ENCODE results near the gene CACUL1. TPM values are rescaled to one million over a fixed set of nuclear protein-coding genes. Genes with fewer than 3 reads are reported as not detected.

The CACUL1 gene
- total and polyA plus RNA-seq, 2 of the 13 experiments (the other 11 are each of a cell fraction or from before 2014, with no cell fraction given): 14.2 to 31.0 TPM

DNA sequence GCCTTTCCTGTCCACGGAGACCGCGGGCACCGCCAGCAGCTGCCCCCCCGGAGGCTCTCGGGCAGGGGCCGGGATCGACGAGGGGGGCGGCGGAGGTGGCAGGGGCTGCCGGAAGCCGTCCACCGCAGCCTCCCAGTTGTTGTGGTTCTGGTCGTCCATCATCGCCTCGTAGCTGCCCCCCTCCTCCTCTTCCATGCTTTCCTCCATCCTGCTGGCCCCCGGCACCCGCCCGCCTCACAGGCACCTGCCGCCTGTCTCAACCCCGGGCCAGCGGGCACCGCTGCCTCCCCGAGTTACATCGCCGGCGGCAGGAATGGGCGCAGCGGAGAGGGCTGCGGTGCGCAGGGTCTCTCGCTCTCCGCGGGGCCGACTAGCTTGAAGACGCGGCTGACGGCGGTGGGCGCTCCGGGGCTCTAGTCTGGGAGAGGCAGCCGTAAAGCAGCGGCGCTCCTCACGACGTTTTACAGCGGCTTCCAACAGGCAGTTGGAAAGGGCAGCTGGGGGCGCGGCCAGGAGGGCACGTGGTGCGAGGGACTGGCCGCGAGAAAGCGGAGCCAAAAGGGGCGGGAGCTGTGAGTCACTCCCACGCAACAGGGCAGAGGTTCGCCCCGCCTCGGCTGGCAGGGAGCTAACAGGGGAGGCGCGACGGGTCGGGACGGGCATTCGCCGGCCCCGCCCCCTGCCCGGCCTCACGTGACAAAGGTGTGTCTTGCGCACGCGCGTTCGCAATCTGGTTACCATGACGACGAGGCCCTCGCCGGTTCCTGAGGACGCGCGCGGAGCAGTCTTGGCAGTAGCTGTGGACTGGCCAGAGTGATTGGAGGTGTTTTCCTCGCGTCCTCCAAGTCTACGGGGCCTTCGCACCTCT lies at the start of gene CACUL1 (continued):
- TF ChIP-seq, protein P1, sequence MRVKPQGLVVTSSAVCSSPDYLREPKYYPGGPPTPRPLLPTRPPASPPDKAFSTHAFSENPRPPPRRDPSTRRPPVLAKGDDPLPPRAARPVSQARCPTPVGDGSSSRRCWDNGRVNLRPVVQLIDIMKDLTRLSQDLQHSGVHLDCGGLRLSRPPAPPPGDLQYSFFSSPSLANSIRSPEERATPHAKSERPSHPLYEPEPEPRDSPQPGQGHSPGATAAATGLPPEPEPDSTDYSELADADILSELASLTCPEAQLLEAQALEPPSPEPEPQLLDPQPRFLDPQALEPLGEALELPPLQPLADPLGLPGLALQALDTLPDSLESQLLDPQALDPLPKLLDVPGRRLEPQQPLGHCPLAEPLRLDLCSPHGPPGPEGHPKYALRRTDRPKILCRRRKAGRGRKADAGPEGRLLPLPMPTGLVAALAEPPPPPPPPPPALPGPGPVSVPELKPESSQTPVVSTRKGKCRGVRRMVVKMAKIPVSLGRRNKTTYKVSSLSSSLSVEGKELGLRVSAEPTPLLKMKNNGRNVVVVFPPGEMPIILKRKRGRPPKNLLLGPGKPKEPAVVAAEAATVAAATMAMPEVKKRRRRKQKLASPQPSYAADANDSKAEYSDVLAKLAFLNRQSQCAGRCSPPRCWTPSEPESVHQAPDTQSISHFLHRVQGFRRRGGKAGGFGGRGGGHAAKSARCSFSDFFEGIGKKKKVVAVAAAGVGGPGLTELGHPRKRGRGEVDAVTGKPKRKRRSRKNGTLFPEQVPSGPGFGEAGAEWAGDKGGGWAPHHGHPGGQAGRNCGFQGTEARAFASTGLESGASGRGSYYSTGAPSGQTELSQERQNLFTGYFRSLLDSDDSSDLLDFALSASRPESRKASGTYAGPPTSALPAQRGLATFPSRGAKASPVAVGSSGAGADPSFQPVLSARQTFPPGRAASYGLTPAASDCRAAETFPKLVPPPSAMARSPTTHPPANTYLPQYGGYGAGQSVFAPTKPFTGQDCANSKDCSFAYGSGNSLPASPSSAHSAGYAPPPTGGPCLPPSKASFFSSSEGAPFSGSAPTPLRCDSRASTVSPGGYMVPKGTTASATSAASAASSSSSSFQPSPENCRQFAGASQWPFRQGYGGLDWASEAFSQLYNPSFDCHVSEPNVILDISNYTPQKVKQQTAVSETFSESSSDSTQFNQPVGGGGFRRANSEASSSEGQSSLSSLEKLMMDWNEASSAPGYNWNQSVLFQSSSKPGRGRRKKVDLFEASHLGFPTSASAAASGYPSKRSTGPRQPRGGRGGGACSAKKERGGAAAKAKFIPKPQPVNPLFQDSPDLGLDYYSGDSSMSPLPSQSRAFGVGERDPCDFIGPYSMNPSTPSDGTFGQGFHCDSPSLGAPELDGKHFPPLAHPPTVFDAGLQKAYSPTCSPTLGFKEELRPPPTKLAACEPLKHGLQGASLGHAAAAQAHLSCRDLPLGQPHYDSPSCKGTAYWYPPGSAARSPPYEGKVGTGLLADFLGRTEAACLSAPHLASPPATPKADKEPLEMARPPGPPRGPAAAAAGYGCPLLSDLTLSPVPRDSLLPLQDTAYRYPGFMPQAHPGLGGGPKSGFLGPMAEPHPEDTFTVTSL (CRISPR knock-in tag; IDR thresholded peaks at IDR 0.05; ENCODE audit: borderline replicate concordance): no peak
- no peak for TF ChIP-seq STAG1 (CRISPR knock-in tag; IDR thresholded peaks at IDR 0.05)
- TF ChIP-seq SRSF1 (optimal IDR thresholded peaks at IDR 0.05; ENCODE audit: low read depth, low read length): no peak
- no peak for TF ChIP-seq CC2D1A (CRISPR knock-in tag; IDR thresholded peaks at IDR 0.05)
- TF ChIP-seq FIP1L1 (IDR thresholded peaks at IDR 0.05; ENCODE audit: borderline replicate concordance, insufficient read depth, low read depth, low read length): no peak
- TF ChIP-seq SNRNP70 (IDR thresholded peaks at IDR 0.05; ENCODE audit: low read depth, low read length): no peak
- TF ChIP-seq, protein P2, sequence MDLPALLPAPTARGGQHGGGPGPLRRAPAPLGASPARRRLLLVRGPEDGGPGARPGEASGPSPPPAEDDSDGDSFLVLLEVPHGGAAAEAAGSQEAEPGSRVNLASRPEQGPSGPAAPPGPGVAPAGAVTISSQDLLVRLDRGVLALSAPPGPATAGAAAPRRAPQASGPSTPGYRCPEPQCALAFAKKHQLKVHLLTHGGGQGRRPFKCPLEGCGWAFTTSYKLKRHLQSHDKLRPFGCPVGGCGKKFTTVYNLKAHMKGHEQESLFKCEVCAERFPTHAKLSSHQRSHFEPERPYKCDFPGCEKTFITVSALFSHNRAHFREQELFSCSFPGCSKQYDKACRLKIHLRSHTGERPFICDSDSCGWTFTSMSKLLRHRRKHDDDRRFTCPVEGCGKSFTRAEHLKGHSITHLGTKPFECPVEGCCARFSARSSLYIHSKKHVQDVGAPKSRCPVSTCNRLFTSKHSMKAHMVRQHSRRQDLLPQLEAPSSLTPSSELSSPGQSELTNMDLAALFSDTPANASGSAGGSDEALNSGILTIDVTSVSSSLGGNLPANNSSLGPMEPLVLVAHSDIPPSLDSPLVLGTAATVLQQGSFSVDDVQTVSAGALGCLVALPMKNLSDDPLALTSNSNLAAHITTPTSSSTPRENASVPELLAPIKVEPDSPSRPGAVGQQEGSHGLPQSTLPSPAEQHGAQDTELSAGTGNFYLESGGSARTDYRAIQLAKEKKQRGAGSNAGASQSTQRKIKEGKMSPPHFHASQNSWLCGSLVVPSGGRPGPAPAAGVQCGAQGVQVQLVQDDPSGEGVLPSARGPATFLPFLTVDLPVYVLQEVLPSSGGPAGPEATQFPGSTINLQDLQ (CRISPR knock-in tag; IDR thresholded peaks at IDR 0.05): no peak
- TF ChIP-seq HIVEP1 (CRISPR knock-in tag; IDR thresholded peaks at IDR 0.05): no peak
- TF ChIP-seq GATAD2A (CRISPR knock-in tag; IDR thresholded peaks at IDR 0.05): 0 out of 2 replicates have a peak, but pooled peaks have one; percentile 55
- peak; percentile 92 for TF ChIP-seq KLF12 (CRISPR knock-in tag; IDR thresholded peaks at IDR 0.05; ENCODE audit: borderline replicate concordance)
- TF ChIP-seq, protein P3, sequence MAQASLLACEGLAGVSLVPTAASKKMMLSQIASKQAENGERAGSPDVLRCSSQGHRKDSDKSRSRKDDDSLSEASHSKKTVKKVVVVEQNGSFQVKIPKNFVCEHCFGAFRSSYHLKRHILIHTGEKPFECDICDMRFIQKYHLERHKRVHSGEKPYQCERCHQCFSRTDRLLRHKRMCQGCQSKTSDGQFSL (CRISPR knock-in tag; IDR thresholded peaks at IDR 0.05): peak; percentile 39; the same call in 1 of the 2 replicates
- no peak for TF ChIP-seq E2F2 (CRISPR knock-in tag; IDR thresholded peaks at IDR 0.05; ENCODE audit: borderline replicate concordance)
- no peak for TF ChIP-seq CREBL2 (CRISPR knock-in tag; IDR thresholded peaks at IDR 0.05; ENCODE audit: borderline replicate concordance)
- no peak for TF ChIP-seq FOXM1 (CRISPR knock-in tag; IDR thresholded peaks at IDR 0.05)
- no peak for TF ChIP-seq THAP8 (CRISPR knock-in tag; IDR thresholded peaks at IDR 0.05; ENCODE audit: borderline replicate concordance)
- TF ChIP-seq ZNF510 (CRISPR knock-in tag; IDR thresholded peaks at IDR 0.05; ENCODE audit: low read depth): no peak; the same call in 1 of the 2 replicates
- no peak for TF ChIP-seq ZNF652 (CRISPR knock-in tag; IDR thresholded peaks at IDR 0.05; ENCODE audit: borderline replicate concordance, low read depth)

Data from HepG2 (cell line).